HG03095 (cell line): ENCODE results near the gene CCNQ.
"Not testable (repeated sequence)": the region's sequence is repeated elsewhere in the genome, so short reads cannot be mapped to it uniquely, and the experiment has no call there.

Source experiments
- ATAC-seq: cut with Tn5 transposase; IDR thresholded peaks from one replicate; pipeline ENCODE4 v1.9.1; 2021; ENCODE audit warnings: moderate library complexity; ENCODE audit not compliant: unreplicated experiment

CCNQ gene

GRCh38 chrX:153623310-153624029 lies 24.5 kb upstream of the CCNQ start:
- ATAC-seq = no peak

- no peak for ATAC-seq
Observed at GRCh38 chrX:153622661-153623309, 23.8 kb upstream of the CCNQ start.

DNA sequence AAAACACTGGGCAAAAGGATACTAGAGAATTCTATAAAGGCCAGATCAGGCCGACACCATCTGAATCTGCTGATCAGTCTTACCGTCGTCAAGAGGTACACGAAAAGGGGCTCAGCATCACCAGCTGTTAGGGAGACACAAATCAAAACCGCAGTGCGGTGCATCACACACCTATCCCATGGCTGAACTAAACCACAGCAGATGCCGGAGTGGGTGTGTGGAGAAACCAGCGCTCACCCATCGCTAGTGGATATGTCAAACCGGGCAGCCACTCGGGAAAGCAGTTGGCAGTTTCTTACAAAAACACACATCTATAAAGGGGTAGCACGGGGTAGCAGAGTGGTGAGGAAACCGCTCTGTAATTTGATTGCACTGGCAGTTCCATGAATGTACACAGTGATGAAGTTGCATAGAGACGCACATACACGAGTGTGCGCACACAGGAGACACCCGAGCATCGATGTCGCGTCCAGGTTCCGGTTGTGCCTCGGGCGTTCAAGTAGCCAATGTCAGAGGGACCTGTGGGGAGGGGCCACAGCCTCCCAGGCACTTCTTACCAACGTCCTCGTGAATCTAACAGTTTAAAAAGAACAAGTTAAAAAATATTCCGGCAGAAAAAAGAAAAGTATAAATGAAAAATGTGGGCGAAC lies 23.1 kb upstream of the CCNQ start:
- ATAC-seq = no peak

DNA sequence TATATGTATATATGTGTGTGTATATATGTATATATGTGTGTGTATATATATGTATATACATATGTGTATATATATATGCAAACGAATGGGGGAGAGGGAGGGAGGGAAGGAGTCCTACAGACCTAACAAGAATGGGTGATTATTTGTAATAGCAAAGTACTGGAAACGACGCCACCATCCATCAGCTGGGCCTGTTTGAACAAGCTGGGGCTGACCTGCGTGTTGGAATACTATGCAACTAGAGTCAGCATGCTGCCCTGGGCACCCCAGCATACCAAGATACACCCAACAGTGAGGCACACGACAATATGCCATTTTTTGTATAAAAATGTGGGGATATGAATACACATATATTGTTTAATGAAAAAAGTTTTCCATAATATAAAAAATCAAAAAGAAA lies 21.6 kb upstream of the CCNQ start:
- no peak for ATAC-seq

DNA sequence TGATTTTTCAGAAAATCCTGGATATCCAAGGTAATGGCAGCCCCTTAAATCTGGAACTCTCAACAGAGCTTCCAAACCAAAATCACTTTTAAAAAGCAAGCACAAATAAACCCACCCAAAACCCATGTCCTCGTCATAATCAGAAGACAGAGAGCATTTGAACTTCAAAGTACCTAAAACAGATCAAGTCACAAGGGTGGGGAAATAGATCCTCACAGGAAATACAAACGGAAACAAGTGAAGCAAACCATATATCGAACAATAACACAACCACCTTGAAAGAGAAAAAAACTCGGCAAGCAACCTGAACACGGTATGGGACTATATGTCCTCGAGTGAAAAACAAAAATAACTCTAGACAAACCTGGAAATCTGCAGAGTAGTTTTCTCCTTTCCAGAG lies 15.9 kb upstream of the CCNQ start:
- no peak for ATAC-seq

DNA sequence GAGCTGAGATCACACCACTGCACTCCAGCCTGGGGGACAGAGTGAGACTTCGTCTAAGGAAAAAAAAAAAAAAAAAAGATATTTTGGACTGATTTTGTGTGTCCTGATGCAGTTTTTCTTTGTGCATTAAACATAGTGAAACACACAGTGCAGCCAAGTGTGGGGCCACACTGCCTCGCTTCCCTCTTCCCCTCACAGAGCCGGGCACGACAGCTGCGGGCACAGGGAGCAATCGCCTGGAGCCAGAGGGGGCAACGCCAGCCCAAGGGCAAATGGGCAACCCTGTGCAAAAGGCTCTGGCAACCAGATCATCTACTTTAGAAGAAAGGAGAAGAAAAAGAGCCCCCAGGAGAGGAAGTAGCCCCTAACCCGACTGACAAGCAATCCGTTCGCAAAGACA lies 13.5 kb upstream of the CCNQ start:
- no peak for ATAC-seq

- ATAC-seq = no peak
Observed at GRCh38 chrX:153611298-153612095, 12.6 kb upstream of the CCNQ start.

- ATAC-seq = no peak
Observed at GRCh38 chrX:153610836-153611213, 11.9 kb upstream of the CCNQ start.

- ATAC-seq = peak; percentile 72
Observed at GRCh38 chrX:153609917-153610835, 11.2 kb upstream of the CCNQ start.

- no peak for ATAC-seq
Observed at GRCh38 chrX:153608806-153609205, 9.9 kb upstream of the CCNQ start.

DNA sequence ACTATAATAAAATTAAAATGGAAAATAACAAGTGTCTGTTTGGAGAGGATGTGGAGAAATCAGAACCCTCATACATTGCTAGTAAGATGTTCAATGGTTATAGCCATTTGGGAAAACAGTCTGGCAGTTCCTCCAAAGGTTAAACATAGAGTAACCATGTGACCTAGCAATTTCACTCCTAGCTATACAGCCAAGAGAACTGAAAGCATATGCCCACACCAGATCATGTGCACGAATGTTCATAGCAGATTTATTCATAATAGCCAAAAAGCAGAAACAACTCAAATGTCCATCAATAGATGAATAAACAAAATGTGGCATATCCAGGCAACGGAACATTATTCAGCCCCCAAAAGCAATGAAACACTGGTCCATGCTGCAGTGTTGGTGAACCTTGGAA lies 9.4 kb upstream of the CCNQ start:
- no peak for ATAC-seq

DNA sequence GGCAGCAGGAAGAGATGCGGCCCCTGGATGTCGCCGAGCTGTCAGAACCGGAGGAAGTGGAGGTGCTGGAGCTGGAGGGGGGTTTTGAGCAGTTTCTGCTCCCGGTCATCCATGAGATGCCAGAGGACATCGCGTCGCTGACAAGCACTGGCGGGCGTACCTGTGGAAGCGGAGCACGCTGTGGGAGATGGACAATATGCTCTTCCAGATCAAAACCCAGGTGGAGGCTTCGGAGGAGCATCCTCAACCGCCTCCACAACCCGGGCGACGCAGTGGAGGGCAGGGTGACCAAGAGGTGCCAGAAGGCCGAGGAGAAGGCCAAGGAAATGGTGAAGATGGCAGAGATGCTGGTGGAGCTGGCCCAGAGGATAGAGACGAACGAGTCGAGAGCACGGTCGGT lies 7.6 kb upstream of the CCNQ start:
- no peak for ATAC-seq

- not testable (repeated sequence) for ATAC-seq
Observed at GRCh38 chrX:153604666-153605380, 5.9 kb upstream of the CCNQ start.

GRCh38 chrX:153603131-153603656 lies 4.3 kb upstream of the CCNQ start:
- ATAC-seq = no peak

- ATAC-seq = no peak
Observed at GRCh38 chrX:153602601-153603000, 3.7 kb upstream of the CCNQ start.

DNA sequence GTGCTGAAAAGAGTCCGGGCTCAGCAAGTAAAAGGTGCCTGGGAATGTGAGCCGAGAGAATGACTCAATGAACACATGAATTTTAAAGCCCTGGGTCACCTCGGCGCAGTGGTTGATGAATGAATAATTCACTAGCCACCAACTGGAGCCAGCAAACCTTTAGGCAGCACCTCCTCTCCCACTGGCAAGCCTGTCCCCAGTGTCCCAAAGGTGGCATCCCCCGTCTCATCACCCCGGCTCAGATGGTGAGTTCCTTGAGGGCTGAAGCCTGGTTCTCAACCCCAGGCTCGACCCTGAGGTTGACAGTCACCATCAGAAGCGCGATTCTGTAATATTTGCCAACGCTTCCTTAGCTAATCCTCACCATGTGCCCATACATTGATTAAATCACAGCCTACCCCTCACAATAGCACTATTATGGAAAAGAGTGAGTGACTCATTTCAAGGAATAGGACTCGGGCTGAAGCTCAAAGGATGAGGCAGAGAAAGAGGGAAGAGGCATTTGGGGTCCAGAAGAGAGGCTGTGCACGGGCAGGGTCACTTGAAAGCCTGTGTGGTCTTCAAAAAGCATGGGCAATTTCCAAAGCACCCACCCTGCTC lies 2.7 kb upstream of the CCNQ start:
- ATAC-seq = no peak

- ATAC-seq = no peak
Observed at GRCh38 chrX:153600921-153601320, 2.0 kb upstream of the CCNQ start.

- ATAC-seq = no peak
Observed at GRCh38 chrX:153600032-153600373, 1.1 kb upstream of the CCNQ start.
